Measurements from ENCODE around the gene TMEM183A. TPM values are rescaled to one million over a fixed set of nuclear protein-coding genes. Genes with fewer than 3 reads are reported as not detected.

Gene TMEM183A
- total RNA-seq: 10 to 100 TPM; 62.5 to 68.8 TPM

GRCh38 chr1:203006948-203007871, at the start of gene TMEM183A:
Gene TMEM183A, plus strand, starts transcription at chr1:203007374. Its CDS starts 92 bp downstream, at chr1:203007466.

GRCh38 chr1:202957733-202958543, 49.2 kb upstream of the TMEM183A start, which contains the start of gene ADIPOR1:
Gene ADIPOR1, minus strand, starts transcription at chr1:202958312. Its CDS starts 7,242 bp downstream, at chr1:202951070.

GRCh38 chr1:203026031-203026665, 19.0 kb downstream of the TMEM183A start, which contains the start of gene PPFIA4:
Gene PPFIA4, plus strand, starts transcription at chr1:203026491. Its CDS starts 12,518 bp downstream, at chr1:203039009.

Other genes with a start within 250 kb of the TMEM183A start
- 10 to 100 TPM; 55.2 to 66.6 TPM for gene KDM5B, start 199.0 kb upstream of the TMEM183A start, total RNA-seq
- 1 to 10 TPM in 1 of 2 experiments, under 1 TPM in 1; 0.79 to 1.8 TPM for gene PCAT6, start 196.4 kb upstream of the TMEM183A start, total RNA-seq
- 10 to 100 TPM; 13.7 to 14.5 TPM for gene RABIF, start 118.2 kb upstream of the TMEM183A start, total RNA-seq
- 10 to 100 TPM; 22.6 to 26.2 TPM for gene KLHL12, start 80.1 kb upstream of the TMEM183A start, total RNA-seq
- gene ADIPOR1, start 49.1 kb upstream of the TMEM183A start, total RNA-seq: 10 to 100 TPM; 50.6 to 57.0 TPM
- 10 to 100 TPM; 22.8 to 23.6 TPM for gene CYB5R1, start 40.1 kb upstream of the TMEM183A start, total RNA-seq
- 10 to 100 TPM; 45.8 to 46.9 TPM for gene PPFIA4, start 19.1 kb downstream of the TMEM183A start, total RNA-seq
- gene MYOG, start 78.6 kb downstream of the TMEM183A start, total RNA-seq: not detected
- not detected for gene ADORA1, start 120.4 kb downstream of the TMEM183A start, total RNA-seq
- gene MYBPH, start 168.5 kb downstream of the TMEM183A start, total RNA-seq: not detected
- gene CHI3L1, start 179.3 kb downstream of the TMEM183A start, total RNA-seq: not detected
- gene CHIT1, start 222.3 kb downstream of the TMEM183A start, total RNA-seq: under 1 TPM; 0.19 to 0.81 TPM

All from activated naive CD4-positive, alpha-beta T cell treated with anti-CD3 and anti-CD28 coated beads, Interleukin-2, amount 10 ng/mL, durations not matched to agents 5 hours and 36 hours (primary cell).